22Rv1 (cell line): ENCODE results near the gene CAPN3.

ENCODE experiments used
- ZFX ChIP-seq: fragments of 450-650 bp; IDR thresholded peaks from 2 replicates; pipeline ENCODE4 v1.6.1; 2017; ENCODE audit warnings: antibody characterized with exemption, borderline replicate concordance
- TF ChIP-seq, protein P1 (sequence below): fragments of 450-650 bp; IDR thresholded peaks from 2 replicates; pipeline ENCODE4 v1.5.1; 2017; ENCODE audit warnings: mild to moderate bottlenecking

DNA sequence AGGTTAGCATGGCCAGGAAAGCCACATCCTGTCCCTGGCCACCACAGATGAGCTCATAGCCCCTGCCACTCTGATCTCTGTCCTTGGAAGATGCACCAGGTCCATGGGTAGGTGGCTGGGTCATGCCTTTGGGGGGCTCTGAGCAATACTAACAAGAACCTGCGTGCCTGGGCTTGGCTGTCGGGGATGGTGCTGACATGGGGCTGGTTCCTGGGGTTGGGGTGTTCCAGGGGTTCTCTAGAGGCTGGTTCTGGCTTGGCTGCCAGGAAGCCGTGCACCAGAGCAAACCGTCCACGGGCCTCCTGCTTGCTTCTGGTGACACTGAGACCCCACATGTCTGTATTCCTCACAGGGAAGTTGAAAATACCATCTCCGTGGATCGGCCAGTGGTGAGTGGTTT, 44.1 kb downstream of the CAPN3 start:
- TF ChIP-seq, protein P1, sequence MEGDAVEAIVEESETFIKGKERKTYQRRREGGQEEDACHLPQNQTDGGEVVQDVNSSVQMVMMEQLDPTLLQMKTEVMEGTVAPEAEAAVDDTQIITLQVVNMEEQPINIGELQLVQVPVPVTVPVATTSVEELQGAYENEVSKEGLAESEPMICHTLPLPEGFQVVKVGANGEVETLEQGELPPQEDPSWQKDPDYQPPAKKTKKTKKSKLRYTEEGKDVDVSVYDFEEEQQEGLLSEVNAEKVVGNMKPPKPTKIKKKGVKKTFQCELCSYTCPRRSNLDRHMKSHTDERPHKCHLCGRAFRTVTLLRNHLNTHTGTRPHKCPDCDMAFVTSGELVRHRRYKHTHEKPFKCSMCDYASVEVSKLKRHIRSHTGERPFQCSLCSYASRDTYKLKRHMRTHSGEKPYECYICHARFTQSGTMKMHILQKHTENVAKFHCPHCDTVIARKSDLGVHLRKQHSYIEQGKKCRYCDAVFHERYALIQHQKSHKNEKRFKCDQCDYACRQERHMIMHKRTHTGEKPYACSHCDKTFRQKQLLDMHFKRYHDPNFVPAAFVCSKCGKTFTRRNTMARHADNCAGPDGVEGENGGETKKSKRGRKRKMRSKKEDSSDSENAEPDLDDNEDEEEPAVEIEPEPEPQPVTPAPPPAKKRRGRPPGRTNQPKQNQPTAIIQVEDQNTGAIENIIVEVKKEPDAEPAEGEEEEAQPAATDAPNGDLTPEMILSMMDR, result no peak
- TF ChIP-seq ZFX, result no peak
